SK-N-SH treated with all-trans-retinoic acid at 6 μM for 48 hours (cell line): ENCODE measurements around the gene FGD5.

ENCODE experiments used
- ATAC-seq: fragments of 200-7000 bp; cut with Tn5 transposase; 3 replicates; pipeline ENCODE4 v1.9.1; 2020; ENCODE audit warnings: mild to moderate bottlenecking, moderate library complexity
- CSRNP3 ChIP-seq: fragments of 250-450 bp; sonication (Bioruptor Pico); IDR thresholded peaks from 2 replicates; pipeline ENCODE4 v1.5.1; 2021; ENCODE audit warnings: mild to moderate bottlenecking, moderate library complexity
- GLIS3 ChIP-seq: fragments of 250-450 bp; sonication (Bioruptor Pico); IDR thresholded peaks from 2 replicates; pipeline ENCODE4 v1.5.0; 2020; ENCODE audit warnings: mild to moderate bottlenecking, moderate library complexity
- ISL1 ChIP-seq: fragments of 250-450 bp; sonication (Bioruptor Pico); IDR thresholded peaks from 2 replicates; pipeline ENCODE4 v2.1.2; 2022; ENCODE audit warnings: mild to moderate bottlenecking, moderate library complexity
- OSR1 ChIP-seq: fragments of 250-450 bp; sonication (Bioruptor Pico); IDR thresholded peaks from 2 replicates; pipeline ENCODE4 v1.8.0; 2022; ENCODE audit warnings: moderate library complexity, mild to moderate bottlenecking, inconsistent platforms
- PATZ1 ChIP-seq: fragments of 250-450 bp; sonication (Bioruptor Pico); IDR thresholded peaks from 2 replicates; pipeline ENCODE4 v1.8.0; 2020; ENCODE audit warnings: mild to moderate bottlenecking, moderate library complexity, borderline replicate concordance
- PPARA ChIP-seq: fragments of 250-450 bp; sonication (Bioruptor Pico); IDR thresholded peaks from 2 replicates; pipeline ENCODE4 v1.5.0; 2020; ENCODE audit warnings: mild to moderate bottlenecking, borderline replicate concordance
- RARB ChIP-seq: fragments of 250-450 bp; sonication (Bioruptor Pico); IDR thresholded peaks from 2 replicates; pipeline ENCODE4 v1.8.0; 2021; ENCODE audit warnings: mild to moderate bottlenecking, moderate library complexity
- SNAI2 ChIP-seq: fragments of 250-450 bp; sonication (Bioruptor Pico); IDR thresholded peaks from 2 replicates; pipeline ENCODE4 v1.5.0; 2020; ENCODE audit warnings: mild to moderate bottlenecking, moderate library complexity
- TSHZ2 ChIP-seq: fragments of 250-450 bp; sonication (Bioruptor Pico); IDR thresholded peaks from 2 replicates; pipeline ENCODE4 v1.5.0; 2020; ENCODE audit warnings: mild to moderate bottlenecking, moderate library complexity
- ZFP3 ChIP-seq: fragments of 250-450 bp; sonication (Bioruptor Pico); IDR thresholded peaks from 2 replicates; pipeline ENCODE4 v1.5.0; 2020; ENCODE audit warnings: mild to moderate bottlenecking, moderate library complexity
- ZFP30 ChIP-seq: fragments of 450-650 bp; formaldehyde crosslinking; IDR thresholded peaks from 2 replicates; pipeline ENCODE4 v1.5.0; 2022; ENCODE audit warnings: mild to moderate bottlenecking, moderate library complexity
- ZNF70 ChIP-seq: fragments of 450-650 bp; formaldehyde crosslinking; IDR thresholded peaks from 2 replicates; pipeline ENCODE4 v1.5.0; 2020; ENCODE audit warnings: mild to moderate bottlenecking, moderate library complexity
- ZNF8 ChIP-seq: fragments of 450-650 bp; formaldehyde crosslinking; IDR thresholded peaks from 2 replicates; pipeline ENCODE4 v1.5.0; 2020; ENCODE audit warnings: mild to moderate bottlenecking, moderate library complexity
- TF ChIP-seq, protein P1 (sequence below): fragments of 250-450 bp; sonication (Bioruptor Pico); IDR thresholded peaks from 2 replicates; pipeline ENCODE4 v1.8.0; 2021; ENCODE audit warnings: low read depth, mild to moderate bottlenecking, moderate library complexity, borderline replicate concordance
- TF ChIP-seq, protein P2 (sequence below): fragments of 250-450 bp; sonication (Bioruptor Pico); IDR thresholded peaks from 2 replicates; pipeline ENCODE4 v1.5.1; 2020; ENCODE audit warnings: low read depth, mild to moderate bottlenecking, moderate library complexity

FGD5 gene

DNA sequence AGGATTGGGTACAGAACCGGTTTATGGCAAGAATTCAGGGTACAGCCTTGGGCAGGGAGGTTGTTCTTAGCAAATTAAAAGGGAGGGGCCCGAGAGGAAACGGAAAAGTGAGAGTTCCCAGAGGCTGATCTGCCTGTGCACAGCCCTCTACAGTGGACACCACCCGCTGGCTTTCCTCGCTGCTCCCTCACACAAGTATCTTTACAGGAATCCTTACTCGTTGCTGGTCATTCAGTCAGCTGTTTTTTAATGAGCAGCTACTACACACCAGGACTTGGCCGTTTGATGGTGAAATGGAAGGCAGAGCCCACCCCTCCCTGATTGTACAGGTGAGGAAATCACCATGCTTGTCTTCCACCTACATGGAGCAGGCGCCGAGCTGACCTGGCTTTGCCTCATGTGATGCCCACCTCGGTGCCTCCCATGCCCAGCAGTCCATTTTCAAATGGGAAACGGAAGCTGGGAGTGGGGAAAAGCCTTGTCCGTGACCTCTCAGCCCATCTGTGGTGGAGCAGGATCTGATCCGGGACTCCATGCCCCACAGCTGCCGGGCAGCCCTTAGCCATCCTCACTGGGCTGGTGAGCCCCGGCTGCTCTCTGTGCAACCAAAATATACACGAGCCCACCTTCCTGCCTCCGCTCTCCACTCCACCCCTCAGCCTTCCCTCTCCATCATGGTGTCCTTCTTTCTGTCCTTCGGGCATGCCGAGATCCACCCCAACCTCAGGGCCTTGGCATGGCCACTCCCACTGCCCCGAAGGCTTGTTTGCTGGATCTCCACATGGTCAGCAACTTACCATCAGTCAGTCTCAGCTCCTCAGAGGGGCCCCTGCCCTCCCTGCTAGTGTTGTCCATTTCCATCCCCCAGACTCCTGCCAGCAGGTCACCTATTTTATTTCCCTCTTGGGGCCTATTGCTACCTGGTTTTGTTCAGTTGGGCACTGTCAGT, 33.3 kb upstream of the FGD5 start:
- TF ChIP-seq ZNF70 (CRISPR knock-in tag), result no peak
- TF ChIP-seq ZFP30, result no peak
- TF ChIP-seq ZNF8 (CRISPR knock-in tag), result no peak
- TF ChIP-seq, protein P1, sequence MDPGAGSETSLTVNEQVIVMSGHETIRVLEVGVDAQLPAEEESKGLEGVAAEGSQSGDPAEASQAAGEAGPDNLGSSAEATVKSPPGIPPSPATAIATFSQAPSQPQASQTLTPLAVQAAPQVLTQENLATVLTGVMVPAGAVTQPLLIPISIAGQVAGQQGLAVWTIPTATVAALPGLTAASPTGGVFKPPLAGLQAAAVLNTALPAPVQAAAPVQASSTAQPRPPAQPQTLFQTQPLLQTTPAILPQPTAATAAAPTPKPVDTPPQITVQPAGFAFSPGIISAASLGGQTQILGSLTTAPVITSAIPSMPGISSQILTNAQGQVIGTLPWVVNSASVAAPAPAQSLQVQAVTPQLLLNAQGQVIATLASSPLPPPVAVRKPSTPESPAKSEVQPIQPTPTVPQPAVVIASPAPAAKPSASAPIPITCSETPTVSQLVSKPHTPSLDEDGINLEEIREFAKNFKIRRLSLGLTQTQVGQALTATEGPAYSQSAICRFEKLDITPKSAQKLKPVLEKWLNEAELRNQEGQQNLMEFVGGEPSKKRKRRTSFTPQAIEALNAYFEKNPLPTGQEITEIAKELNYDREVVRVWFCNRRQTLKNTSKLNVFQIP (CRISPR knock-in tag), result no peak
- no peak for TF ChIP-seq TSHZ2 (CRISPR knock-in tag)
- no peak for TF ChIP-seq PPARA (CRISPR knock-in tag)
- TF ChIP-seq RARB (CRISPR knock-in tag), result no peak
- TF ChIP-seq ZFP3, result no peak
- TF ChIP-seq GLIS3, result no peak
- no peak for TF ChIP-seq SNAI2 (CRISPR knock-in tag)
- no peak for TF ChIP-seq ISL1
- no peak for TF ChIP-seq OSR1 (CRISPR knock-in tag)
- TF ChIP-seq, protein P2, sequence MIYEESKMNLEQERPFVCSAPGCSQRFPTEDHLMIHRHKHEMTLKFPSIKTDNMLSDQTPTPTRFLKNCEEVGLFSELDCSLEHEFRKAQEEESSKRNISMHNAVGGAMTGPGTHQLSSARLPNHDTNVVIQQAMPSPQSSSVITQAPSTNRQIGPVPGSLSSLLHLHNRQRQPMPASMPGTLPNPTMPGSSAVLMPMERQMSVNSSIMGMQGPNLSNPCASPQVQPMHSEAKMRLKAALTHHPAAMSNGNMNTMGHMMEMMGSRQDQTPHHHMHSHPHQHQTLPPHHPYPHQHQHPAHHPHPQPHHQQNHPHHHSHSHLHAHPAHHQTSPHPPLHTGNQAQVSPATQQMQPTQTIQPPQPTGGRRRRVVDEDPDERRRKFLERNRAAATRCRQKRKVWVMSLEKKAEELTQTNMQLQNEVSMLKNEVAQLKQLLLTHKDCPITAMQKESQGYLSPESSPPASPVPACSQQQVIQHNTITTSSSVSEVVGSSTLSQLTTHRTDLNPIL (CRISPR knock-in tag), result no peak
- ATAC-seq, result no peak

GRCh38 chr3:14786369-14786768, 32.4 kb upstream of the FGD5 start:
- no peak for TF ChIP-seq PPARA (CRISPR knock-in tag)
- no peak for TF ChIP-seq SNAI2 (CRISPR knock-in tag)
- TF ChIP-seq, protein P1 (CRISPR knock-in tag), result no peak
- TF ChIP-seq OSR1 (CRISPR knock-in tag), result no peak
- TF ChIP-seq ZNF8 (CRISPR knock-in tag), result no peak
- TF ChIP-seq, protein P2 (CRISPR knock-in tag), result no peak
- no peak for TF ChIP-seq CSRNP3 (CRISPR knock-in tag)
- TF ChIP-seq ISL1, result no peak
- TF ChIP-seq ZNF70 (CRISPR knock-in tag), result no peak
- TF ChIP-seq GLIS3, result no peak
- TF ChIP-seq ZFP30, result no peak
- TF ChIP-seq PATZ1 (CRISPR knock-in tag), result no peak
- ATAC-seq, result no peak
